HG03439 (cell line): ENCODE measurements around the gene HBD.
"Not testable (repeated sequence)": the region's sequence is repeated elsewhere in the genome, so short reads cannot be mapped to it uniquely, and the experiment has no call there.

Source experiments
- ATAC-seq: cut with Tn5 transposase; IDR thresholded peaks from one replicate; pipeline ENCODE4 v1.9.1; 2021; ENCODE audit warnings: mild to moderate bottlenecking, moderate library complexity; ENCODE audit not compliant: unreplicated experiment

Gene HBD

DNA sequence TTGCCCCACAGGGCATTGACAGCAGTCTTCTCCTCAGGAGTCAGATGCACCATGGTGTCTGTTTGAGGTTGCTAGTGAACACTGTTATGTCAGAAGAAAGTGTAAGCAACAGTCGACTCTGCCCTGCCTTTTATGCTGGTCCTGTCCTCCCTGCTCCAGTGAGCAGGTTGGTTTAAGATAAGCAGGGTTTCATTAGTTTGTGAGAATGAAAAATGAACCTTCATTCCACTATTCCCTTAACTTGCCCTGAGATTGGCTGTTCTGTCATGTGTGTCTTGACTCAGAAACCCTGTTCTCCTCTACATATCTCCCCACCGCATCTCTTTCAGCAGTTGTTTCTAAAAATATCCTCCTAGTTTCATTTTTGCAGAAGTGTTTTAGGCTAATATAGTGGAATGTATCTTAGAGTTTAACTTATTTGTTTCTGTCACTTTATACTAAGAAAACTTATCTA lies at the start of gene HBD:
Gene HBD, minus strand, starts transcription at position 103 of the 454 bp plus-strand sequence. Its CDS starts 50 bp downstream, at position 53.
- ATAC-seq, result peak; percentile 72

DNA sequence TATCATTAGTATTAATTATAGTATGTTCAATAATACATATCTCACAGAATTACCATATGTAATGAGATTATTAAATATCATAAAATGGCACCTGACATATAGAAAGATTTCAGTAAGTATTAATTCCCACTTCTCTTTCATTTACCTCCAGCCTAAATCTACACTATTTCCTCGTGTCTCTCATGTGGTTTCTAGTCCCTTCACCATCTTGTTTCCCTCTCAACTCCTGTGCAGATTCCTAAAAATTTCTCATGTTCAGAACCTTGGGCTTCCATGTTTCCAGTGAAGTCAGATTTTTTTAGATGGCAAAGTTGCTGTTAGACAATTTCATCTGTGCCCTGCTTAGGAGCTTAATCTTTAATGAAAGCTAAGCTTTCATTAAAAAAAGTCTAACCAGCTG lies 49.6 kb upstream of the HBD start:
- no peak for ATAC-seq

DNA sequence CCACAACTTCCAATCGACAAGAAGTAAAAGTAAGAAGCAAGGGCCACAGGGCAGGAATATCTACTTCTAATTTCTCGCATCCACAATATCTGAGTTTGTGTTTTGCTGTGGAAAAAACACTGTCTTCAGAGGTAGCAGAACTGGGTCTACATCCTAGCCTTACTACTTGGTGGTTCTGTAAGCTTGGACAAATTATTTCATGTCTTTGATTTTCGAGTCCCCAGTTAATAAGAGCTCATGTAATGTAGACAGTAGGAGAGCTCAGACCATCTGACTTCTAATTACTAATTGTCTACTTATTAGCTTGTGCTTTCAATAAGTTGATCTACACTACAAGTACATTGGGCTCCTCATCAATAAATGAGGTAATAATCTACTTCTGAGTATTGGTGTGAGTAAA lies 48.8 kb upstream of the HBD start:
- ATAC-seq, result no peak

DNA sequence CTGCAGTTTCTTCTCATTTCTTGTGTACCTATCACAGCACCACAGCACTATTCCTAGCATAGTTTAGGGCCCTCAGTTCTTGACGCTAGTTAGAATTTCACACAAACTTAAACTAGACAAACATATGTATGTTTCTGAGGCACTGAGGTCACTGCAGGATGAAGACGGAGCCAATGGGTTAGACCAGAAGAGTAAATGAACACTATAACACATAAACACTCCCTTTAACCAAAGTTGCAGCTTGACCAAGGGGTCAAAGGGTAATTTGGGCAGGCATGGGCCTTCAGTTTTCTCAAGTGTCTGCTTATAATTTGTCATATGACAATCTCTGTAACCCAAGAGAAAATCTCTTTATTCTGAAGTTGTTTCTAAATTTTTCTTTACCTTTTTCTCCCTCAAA lies 48.3 kb upstream of the HBD start:
- ATAC-seq, result no peak

DNA sequence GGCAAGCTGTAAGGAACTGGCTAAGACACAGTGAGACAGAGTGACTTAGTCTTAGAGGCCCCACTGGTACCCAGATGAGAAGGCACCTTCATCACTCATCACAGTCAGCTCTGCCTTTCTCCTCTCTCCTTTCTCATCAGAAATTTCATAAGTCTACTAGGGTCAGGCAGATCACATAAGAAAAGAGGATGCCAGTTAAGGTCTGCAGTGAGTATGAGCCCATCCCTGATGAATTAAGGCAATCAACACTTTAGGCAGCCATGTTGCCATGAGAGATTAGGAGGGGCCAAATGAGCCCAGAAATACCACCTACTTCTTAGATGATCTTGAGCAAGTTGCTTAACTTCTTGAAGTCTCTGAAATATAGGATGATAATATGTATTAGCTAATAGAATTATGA lies 47.3 kb upstream of the HBD start:
- no peak for ATAC-seq

DNA sequence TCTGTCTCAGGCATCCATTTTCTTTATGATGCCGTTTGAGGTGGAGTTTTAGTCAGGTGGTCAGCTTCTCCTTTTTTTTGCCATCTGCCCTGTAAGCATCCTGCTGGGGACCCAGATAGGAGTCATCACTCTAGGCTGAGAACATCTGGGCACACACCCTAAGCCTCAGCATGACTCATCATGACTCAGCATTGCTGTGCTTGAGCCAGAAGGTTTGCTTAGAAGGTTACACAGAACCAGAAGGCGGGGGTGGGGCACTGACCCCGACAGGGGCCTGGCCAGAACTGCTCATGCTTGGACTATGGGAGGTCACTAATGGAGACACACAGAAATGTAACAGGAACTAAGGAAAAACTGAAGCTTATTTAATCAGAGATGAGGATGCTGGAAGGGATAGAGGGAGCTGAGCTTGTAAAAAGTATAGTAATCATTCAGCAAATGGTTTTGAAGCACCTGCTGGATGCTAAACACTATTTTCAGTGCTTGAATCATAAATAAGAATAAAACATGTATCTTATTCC lies 46.4 kb upstream of the HBD start:
- peak; percentile 85 for ATAC-seq

DNA sequence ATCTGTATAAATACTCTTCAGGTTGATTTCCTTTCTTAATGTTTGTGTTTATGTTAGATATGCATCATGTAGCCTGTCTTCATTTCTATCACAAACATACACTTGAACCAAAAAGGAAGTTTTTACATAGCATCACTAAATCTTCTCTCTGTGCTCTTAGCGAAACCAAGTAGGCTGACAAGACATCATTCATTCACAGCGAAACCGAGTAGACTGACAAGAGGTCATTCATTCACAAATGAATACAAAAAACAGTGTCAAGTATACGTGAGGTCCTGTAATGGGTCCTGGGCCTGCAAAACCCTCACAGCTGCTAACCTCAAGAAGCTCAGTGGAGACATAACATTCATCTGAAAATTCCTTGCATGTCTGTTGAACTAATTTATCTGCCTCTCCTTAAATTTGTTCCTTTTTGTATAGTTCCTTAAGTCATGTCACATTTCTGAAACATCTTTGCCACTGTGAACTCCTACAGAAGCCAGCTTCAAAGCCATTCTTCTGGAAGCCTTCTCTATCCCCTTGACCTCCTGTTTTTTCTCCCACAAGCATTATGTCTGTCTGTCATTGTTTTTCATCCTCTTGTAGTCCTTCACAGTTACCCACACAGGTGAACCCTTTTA lies 45.3 kb upstream of the HBD start:
- ATAC-seq, result no peak

DNA sequence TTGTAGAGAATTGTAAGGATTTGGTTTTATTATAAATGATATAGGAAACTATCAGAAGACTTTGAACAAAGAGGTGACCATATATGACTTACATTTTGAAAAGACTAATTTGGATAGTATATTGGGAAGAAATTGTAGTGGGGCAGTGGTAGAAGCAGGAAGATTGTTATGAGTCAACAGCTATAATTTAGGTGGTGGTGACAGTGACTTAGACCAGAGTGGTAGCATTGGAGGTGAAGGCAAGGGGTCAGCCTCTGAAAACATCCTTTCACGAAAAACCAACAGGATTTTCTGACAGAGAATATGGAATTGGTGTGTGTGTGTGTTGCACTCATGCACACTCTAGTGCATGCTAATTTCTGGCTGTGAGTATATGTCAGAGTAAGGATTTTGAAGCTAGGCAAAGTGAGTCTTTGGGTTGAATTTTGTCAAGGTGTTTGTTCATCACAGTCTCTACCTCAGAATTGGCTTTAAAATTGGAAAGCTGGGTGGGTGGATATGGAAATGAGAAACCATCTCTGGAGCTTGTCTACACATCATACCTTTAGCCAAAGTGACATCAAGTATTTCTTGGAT lies 43.6 kb upstream of the HBD start:
- peak; percentile 45 for ATAC-seq

DNA sequence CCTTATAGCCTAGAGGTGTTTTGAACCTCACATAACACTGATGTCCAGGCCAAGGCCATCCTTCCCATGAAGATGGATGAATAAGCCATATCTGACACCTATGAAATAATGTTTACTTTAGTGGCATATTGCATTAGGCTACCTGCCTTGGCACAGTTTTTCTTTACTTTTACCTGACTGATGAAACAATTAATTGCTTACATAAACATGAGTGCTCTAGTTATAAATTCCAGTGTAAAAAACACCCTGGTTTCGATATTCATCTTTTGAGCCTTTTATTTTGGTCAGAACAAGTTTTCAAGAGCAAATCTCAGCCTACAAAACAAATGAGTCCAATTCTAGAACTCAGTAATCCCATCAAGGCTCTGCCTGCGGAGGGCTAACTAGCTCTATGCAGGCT lies 42.4 kb upstream of the HBD start:
- ATAC-seq, result no peak

DNA sequence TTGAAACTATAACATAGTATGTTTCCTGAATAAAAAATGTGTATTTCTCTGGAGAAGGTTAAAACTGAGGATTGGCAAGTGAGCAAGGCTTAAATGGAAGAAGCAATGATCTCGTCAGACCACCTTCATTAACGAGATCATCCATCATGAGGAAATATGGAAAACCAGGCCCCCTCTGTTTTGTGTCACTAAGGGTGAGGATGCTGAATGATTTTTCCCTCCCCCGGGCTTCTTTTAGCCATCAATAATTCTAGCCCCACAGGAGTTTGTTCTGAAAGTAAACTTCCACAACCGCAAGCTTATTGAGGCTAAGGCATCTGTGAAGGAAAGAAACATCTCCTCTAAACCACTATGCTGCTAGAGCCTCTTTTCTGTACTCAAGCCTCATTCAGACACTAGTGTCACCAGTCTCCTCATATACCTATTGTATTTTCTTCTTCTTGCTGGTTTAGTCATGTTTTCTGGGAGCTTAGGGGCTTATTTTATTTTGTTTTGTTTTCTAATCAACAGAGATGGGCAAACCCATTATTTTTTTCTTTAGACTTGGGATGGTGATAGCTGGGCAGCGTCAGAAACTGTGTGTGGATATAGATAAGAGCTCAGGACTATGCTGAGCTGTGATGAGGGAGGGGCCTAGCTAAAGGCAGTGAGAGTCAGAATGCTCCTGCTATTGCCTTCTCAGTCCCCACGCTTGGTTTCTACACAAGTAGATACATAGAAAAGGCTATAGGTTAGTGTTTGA lies 41.3 kb upstream of the HBD start:
- ATAC-seq, result no peak

DNA sequence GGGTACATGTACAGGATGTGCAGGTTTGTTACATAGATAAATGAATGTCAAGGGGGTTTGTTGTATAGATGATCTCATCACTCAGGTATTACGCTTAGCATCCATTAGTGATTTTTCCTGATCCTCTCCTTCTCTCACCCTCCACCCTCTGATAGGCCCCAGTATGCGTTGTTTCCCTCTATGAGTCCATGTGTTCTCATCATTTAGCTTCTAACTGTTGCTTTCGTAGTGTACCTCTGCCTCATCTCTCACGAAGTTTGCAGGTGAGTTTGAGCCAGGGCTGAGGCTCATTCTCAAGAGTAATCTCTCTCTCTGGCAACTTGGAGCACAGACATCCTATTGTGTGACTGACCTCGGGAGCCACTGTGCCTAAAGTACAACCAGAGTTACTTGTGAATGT lies 40.1 kb upstream of the HBD start:
- ATAC-seq, result no peak

DNA sequence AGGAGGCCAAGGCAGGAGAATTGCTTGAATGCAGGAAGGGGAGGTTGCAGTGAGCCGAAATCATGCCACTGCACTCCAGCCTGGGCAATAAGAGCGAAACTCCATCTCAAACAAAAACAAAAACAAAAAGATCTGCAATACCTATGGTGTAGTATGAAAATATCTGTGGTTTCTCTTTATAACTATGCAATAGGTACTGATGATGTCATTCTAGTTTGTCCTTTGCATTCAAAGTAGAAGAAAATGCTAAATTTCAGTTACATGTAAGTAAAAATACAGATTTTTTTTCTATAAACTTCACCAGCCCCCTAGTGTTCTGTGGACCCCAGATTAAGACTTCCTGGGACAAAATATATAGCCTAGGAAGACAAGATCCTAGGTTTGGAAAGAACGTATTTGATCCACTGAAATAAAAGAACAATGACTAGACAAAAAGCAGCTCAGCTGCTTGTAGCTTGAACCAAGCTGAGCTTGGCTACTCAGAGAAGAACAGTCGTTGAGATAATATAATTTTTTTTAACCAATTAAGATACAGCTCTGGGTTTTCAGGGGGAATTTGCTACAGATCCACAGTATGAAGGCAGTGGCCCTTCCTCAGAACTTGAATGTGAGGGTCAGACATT lies 38.2 kb upstream of the HBD start:
- ATAC-seq, result no peak

DNA sequence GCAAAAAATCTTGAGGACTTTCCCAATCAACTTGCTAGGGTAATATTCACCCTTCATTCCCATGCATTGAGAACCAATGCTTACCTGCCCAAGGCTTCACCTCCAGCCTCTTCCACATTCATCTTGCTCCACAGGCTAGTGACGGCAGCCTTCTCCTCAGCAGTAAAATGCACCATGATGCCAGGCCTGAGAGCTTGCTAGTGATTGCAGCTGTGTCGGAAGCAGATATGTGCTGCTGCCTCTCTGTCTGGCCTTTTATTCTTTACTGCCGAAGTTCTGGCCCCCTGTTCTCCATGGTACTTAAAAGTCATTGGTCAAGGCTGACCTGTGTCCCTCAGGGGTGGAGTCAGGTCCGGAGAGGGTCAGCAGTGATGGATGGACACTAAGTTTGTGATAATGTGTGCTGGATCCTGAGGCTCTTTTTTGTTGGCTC lies 35.4 kb upstream of the HBD start, which contains the start of gene HBE1:
Gene HBE1, minus strand, starts transcription at position 231 of the 433 bp plus-strand sequence. Its CDS starts 55 bp downstream, at position 176.
- no peak for ATAC-seq

DNA sequence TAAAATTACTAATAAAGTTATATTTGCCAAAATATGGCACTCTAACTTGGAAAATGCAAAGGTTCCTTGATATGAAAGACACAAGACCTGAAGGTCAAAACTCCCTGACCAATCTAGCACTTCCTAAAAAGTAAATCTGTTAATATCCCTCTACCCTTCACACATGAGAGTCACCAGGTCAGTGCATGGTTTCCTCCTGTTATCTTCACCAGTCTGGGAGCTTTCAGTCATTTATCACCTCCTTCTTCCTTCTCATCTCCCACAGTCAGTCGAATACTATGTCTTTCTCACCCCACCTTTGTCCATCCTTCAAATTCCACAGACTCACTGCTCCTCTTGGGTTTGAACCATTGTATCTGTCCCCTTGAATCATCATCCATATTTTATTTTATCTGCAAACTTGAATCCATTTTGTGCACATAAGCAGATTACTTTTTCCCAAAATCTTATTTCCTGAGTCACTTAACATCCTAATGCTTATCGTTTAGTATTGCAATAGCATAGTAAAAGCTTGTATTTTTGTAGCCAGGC lies 32.8 kb upstream of the HBD start:
- no peak for ATAC-seq

DNA sequence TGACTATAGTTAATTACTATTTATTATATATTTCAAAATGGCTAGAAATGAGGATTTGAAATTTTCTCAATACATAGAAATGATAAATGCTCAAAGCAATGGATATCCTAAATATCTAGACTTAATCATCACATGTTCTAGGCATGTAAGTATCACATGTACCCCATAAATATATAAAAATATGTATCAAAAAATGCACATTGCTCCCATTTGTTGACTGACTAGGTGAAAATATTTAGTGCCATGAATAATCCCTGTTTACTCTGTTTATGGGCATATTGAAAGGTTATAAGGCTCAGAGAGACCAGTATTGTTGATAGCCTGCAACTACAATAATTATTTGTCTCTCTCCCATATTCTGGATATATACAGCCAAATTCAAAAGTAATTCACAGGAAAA lies 32.3 kb upstream of the HBD start:
- no peak for ATAC-seq

DNA sequence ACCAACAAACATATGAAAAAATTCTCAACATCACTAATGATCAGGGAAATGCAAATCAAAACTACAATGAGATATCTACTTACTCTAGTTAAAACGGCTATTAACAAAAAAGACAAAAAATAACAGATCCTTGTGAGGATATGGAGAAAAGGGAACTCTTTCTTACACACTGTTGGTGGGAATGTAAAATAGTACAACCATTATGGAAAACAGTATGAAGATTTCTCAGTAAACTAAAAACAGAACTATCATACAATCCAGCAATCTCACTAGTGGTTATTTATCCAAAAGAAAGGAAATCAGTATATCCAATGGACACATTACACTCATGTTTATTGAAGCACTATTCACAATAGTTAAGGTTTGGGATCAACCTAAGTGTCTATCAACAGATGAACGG lies 31.5 kb upstream of the HBD start:
- no peak for ATAC-seq

DNA sequence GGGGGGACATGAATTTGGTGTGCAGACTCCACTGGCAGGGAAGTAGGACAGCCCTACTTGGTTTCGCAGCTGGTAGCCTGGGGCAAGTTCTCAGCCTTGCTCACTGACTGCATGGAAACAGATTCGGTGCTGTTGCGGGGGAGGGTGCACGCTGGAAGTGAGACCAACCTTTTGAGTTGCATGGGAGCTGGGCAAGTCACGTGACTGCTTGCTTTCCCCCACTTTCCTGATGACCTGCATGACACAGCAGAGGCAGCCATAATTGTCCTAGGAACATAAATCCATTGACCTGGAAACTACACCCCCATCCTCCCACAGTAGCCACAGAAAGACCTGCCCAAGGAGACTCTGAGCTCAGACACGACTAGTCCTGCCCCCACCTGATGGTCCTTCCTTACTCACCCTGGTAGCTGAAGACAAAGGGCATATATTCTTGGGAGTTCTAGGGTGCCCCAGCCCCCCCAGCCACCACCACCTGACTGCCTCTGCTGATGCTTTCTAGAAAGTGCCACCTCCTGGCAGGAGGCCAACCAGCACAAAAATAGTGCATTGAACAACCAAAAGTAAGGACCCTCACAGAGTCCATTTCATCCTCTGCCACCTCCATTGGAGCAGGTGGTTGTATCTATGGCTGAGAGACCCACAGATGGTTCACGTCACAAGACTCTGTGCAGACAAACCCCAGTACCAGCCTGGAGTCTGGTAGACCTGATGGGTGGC lies 24.4 kb upstream of the HBD start:
- no peak for ATAC-seq

DNA sequence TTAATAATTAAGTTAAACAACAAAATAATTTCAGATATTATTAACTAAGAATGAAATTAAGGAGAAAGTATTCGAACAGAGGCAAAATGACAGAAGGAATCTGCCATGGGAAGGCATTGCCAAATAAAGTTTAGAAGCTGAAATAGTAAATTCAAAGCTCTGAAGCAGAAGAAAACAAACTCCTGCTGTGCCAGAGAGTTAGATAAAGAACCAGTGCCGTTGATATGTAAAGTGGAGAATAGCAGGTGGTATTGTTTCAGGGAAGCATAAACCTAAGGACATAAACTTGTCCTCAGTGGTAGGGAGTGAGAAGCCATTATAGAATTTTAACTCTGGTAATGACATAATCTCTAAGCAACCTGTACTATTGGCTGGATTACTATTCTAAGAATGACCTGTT lies 23.0 kb upstream of the HBD start:
- no peak for ATAC-seq

DNA sequence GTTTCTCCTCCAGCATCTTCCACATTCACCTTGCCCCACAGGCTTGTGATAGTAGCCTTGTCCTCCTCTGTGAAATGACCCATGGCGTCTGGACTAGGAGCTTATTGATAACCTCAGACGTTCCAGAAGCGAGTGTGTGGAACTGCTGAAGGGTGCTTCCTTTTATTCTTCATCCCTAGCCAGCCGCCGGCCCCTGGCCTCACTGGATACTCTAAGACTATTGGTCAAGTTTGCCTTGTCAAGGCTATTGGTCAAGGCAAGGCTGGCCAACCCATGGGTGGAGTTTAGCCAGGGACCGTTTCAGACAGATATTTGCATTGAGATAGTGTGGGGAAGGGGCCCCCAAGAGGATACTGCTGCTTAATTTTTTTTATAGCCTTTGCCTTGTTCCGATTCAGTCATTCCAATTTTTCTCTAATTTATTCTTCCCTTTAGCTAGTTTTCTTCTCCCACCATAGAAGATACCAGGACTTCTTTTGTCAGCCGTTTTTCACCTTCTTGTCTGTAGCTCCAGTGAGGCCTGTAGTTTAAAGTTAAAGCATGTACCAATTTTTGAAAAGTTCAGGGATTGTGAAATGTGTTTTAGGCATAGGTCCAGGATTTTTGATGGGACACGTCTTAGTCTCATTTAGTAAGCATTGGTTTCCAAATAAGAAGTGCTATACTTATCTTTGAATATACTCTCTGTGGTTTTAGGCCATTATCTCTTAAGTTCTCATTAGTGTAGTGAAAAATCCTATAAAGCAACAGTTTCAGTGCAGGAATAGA lies 20.5 kb upstream of the HBD start, which contains the start of gene HBG2:
Gene HBG2, minus strand, starts transcription at position 136 of the 768 bp plus-strand sequence. Its CDS starts 53 bp downstream, at position 83.
- not testable (repeated sequence) for ATAC-seq

DNA sequence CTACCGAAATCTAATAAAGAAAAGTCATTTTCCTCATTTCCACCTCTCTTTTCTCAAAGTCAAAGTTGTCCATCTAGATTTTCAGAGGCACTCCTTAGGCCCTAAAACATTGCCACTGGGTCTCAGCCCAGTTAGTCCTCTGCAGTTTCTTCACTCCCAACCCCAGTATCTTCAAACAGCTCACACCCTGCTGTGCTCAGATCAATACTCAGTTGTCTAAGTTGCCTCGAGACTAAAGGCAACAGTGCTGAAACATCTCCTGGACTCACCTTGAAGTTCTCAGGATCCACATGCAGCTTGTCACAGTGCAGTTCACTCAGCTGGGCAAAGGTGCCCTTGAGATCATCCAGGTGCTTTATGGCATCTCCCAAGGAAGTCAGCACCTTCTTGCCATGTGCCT lies 19.7 kb upstream of the HBD start:
- ATAC-seq, result not testable (repeated sequence)
